ENCODE measurements around the gene PABPC3. TPM values are rescaled to one million over a fixed set of nuclear protein-coding genes. Genes with fewer than 3 reads are reported as not detected.

The PABPC3 gene
- total RNA-seq, 1 experiment from 2014 or later, result 0.59 TPM

GRCh38 chr13:25148402-25148771 lies 52.5 kb downstream of the PABPC3 start:
- Mint-ChIP-seq H3K4me1 (ENCODE audit: low read depth, unreplicated experiment) (no peaks in the 10 kb centered on the region), H3K27me3 (ENCODE audit: insufficient read depth, unreplicated experiment) (peaks cover 14% of the 10 kb centered on the region), H3K4me3 (ENCODE audit: unreplicated experiment) (no peak overlapping the region), H3K36me3 (ENCODE audit: insufficient read depth, unreplicated experiment) (no peaks in the 10 kb centered on the region), H3K27ac (ENCODE audit: unreplicated experiment) (no peak overlapping the region), H3K9me3 (ENCODE audit: unreplicated experiment) (peaks cover 11% of the 10 kb centered on the region)
- intact Hi-C loops (cut with micrococcal nuclease; ENCODE audit: unreplicated experiment), result no loop called here
- POLR2A ChIA-PET, result no interaction called here
- CTCF ChIA-PET, result no interaction called here
- H3K27me3 ChIP-seq (replicated peaks; ENCODE audit: control insufficient read depth, insufficient read depth, low read length), result no peaks in the 10 kb centered on the region
- no peak overlapping the region for H3K4me3 ChIP-seq (ENCODE audit: low read depth, low read length)
- peaks cover 7% of the 10 kb centered on the region; the same call in 1 of the 2 replicates for H3K9me3 ChIP-seq
- BruUV-seq (replicated peaks), result no TSS peak
- H3K36me3 ChIP-seq (ENCODE audit: control insufficient read depth, insufficient read depth, low read length), result no peaks in the 10 kb centered on the region
- TF ChIP-seq CTCF (IDR thresholded peaks at IDR 0.05; ENCODE audit: insufficient read depth in 1 of 2, low read depth in 1 of 2, low read length in 1 of 2, severe bottlenecking in 1 of 2, unreplicated experiment in 1 of 2), result no peak
- DNase-seq, result no peak
- H3K4me1 ChIP-seq, result no peaks in the 10 kb centered on the region

Other genes starting within 250 kb of the PABPC3 start
- gene AMER2, start 76.2 kb downstream of the PABPC3 start, total RNA-seq (2022), result not detected in 2 replicates
- gene MTMR6, start 191.4 kb downstream of the PABPC3 start, total RNA-seq (2022), result 12.7 and 13.0 TPM in 2 replicates
- 60.4 and 66.4 TPM in 2 replicates for gene NUP58, start 205.5 kb downstream of the PABPC3 start, total RNA-seq (2022)